Measurements from ENCODE around the gene VRK3.

GRCh38 chr19:50047671-50048070, 22.5 kb upstream of the VRK3 start:
- TF ChIP-seq CTCF (IDR thresholded peaks at IDR 0.05): no peak
- TF ChIP-seq POLR2A (IDR thresholded peaks at IDR 0.05): no peak
- TF ChIP-seq POLR2AphosphoS5 (IDR thresholded peaks at IDR 0.05): no peak
- TF ChIP-seq EP300 (IDR thresholded peaks at IDR 0.05; ENCODE audit: low read depth): no peak

Measured in transverse colon (tissue), 4 donors.